HEK293 (cell line): Measurements from ENCODE around the gene ZDHHC14.

Experiments
- CTCF ChIA-PET: fragments of 350-600 bp; formaldehyde crosslinking; extraction: SDS; loops from one replicate; lab custom pipeline; 2021; ENCODE audit warnings: antibody characterized with exemption; lab: Yijun Ruan, JAX
- POLR2A ChIA-PET: fragments of 300-600 bp; formaldehyde crosslinking; extraction: SDS; loops from one replicate; lab custom pipeline; 2020; ENCODE audit warnings: antibody characterized with exemption, inconsistent platforms; lab: Yijun Ruan, JAX
- H3K27ac ChIP-seq: fragments of 200-500 bp; sonication (Bioruptor generic); 2 replicates; pipeline ENCODE4 v1.5.1; 2014; ENCODE audit warnings: low read depth, low read length, control low read depth, inconsistent platforms; ENCODE audit errors: extremely low read depth
- H3K36me3 ChIP-seq, 2 experiments: fragments of 200-500 bp in 1 of 2; sonication (Bioruptor generic) in 1 of 2; 1 replicate in 1 of 2; 2 replicates in 1 of 2; pipeline ENCODE4 v1.5.1; 2014 to 2017; ENCODE audit warnings: inconsistent platforms in 2 of 2, low read length in 2 of 2; ENCODE audit not compliant: control insufficient read depth in 2 of 2, insufficient read depth in 1 of 2
- H3K4me1 ChIP-seq: fragments of 200-500 bp; sonication (Bioruptor generic); 2 replicates; pipeline ENCODE4 v1.5.1; 2014; ENCODE audit warnings: mild to moderate bottlenecking, low read length, inconsistent platforms; ENCODE audit not compliant: control insufficient read depth, insufficient read depth
- H3K4me3 ChIP-seq: 2 replicates; pipeline ENCODE4 v1.5.1; 2011; ENCODE audit warnings: low read depth, mild to moderate bottlenecking, control low read depth, low read length, moderate library complexity
- H3K9me3 ChIP-seq: fragments of 200-500 bp; sonication (Bioruptor generic); 2 replicates; pipeline ENCODE4 v1.5.1; 2014; ENCODE audit warnings: low read depth, low read length, inconsistent platforms; ENCODE audit not compliant: control insufficient read depth, insufficient read depth
- BCL11A ChIP-seq: fragments of 450-650 bp; formaldehyde crosslinking; IDR thresholded peaks from 2 replicates; pipeline ENCODE4 v1.5.1; 2016; ENCODE audit warnings: low read depth, missing biosample characterization, missing genetic modification characterization
- FEZF1 ChIP-seq: fragments of 450-650 bp; formaldehyde crosslinking; IDR thresholded peaks from 2 replicates; pipeline ENCODE4 v1.5.1; 2016; ENCODE audit warnings: missing biosample characterization, missing genetic modification characterization
- PRDM1 ChIP-seq: fragments of 450-650 bp; formaldehyde crosslinking; IDR thresholded peaks from 2 replicates; pipeline ENCODE4; 2016; ENCODE audit warnings: missing biosample characterization, missing genetic modification characterization
- ZBTB17 ChIP-seq: fragments of 450-650 bp; formaldehyde crosslinking; IDR thresholded peaks from 2 replicates; pipeline ENCODE4 v1.5.1; 2016; ENCODE audit warnings: missing biosample characterization, missing genetic modification characterization
- ZBTB8A ChIP-seq: fragments of 450-650 bp; formaldehyde crosslinking; IDR thresholded peaks from 2 replicates; pipeline ENCODE4 v1.5.1; 2016; ENCODE audit warnings: missing biosample characterization, missing genetic modification characterization
- ZEB2 ChIP-seq: fragments of 450-650 bp; formaldehyde crosslinking; IDR thresholded peaks from 2 replicates; pipeline ENCODE4 v1.5.1; 2016; ENCODE audit warnings: missing biosample characterization, missing genetic modification characterization
- ZFP69B ChIP-seq: fragments of 450-650 bp; formaldehyde crosslinking; IDR thresholded peaks from 2 replicates; pipeline ENCODE4 v1.5.1; 2016; ENCODE audit warnings: missing biosample characterization, missing genetic modification characterization
- ZIC2 ChIP-seq: fragments of 450-650 bp; formaldehyde crosslinking; IDR thresholded peaks from 2 replicates; pipeline ENCODE4 v1.5.1; 2016; ENCODE audit warnings: missing biosample characterization, missing genetic modification characterization
- ZNF157 ChIP-seq: fragments of 450-650 bp; formaldehyde crosslinking; IDR thresholded peaks from 2 replicates; pipeline ENCODE4 v1.5.1; 2016; ENCODE audit warnings: missing biosample characterization, missing genetic modification characterization
- ZNF16 ChIP-seq: fragments of 450-650 bp; formaldehyde crosslinking; IDR thresholded peaks from 2 replicates; pipeline ENCODE4 v1.5.1; 2016; ENCODE audit warnings: low read depth, missing biosample characterization, missing genetic modification characterization
- ZNF169 ChIP-seq: fragments of 450-650 bp; formaldehyde crosslinking; IDR thresholded peaks from 2 replicates; pipeline ENCODE4 v1.5.1; 2016; ENCODE audit warnings: missing biosample characterization, missing genetic modification characterization
- ZNF248 ChIP-seq: fragments of 450-650 bp; formaldehyde crosslinking; IDR thresholded peaks from 2 replicates; pipeline ENCODE4 v1.5.1; 2017; ENCODE audit warnings: missing biosample characterization, missing genetic modification characterization
- ZNF292 ChIP-seq: fragments of 450-650 bp; formaldehyde crosslinking; IDR thresholded peaks from 2 replicates; pipeline ENCODE4 v1.5.1; 2016; ENCODE audit warnings: low read depth, missing biosample characterization, missing genetic modification characterization, borderline replicate concordance
- ZNF335 ChIP-seq: fragments of 450-650 bp; formaldehyde crosslinking; conservative IDR thresholded peaks from 2 replicates; pipeline ENCODE4 v1.5.1; 2016; ENCODE audit warnings: missing biosample characterization, missing genetic modification characterization
- ZNF37A ChIP-seq: fragments of 450-650 bp; IDR thresholded peaks from 2 replicates; pipeline ENCODE4 v1.5.1; 2018; ENCODE audit warnings: missing biosample characterization, missing genetic modification characterization
- ZNF423 ChIP-seq: fragments of 450-650 bp; formaldehyde crosslinking; IDR thresholded peaks from 2 replicates; pipeline ENCODE4 v1.5.1; 2016; ENCODE audit warnings: missing biosample characterization, missing genetic modification characterization
- ZNF610 ChIP-seq: fragments of 450-650 bp; formaldehyde crosslinking; IDR thresholded peaks from 2 replicates; pipeline ENCODE4 v1.5.1; 2016; ENCODE audit warnings: missing biosample characterization, missing genetic modification characterization, borderline replicate concordance
- ZNF624 ChIP-seq: fragments of 450-650 bp; formaldehyde crosslinking; IDR thresholded peaks from 2 replicates; pipeline ENCODE4 v1.5.1; 2017; ENCODE audit warnings: missing biosample characterization, missing genetic modification characterization
- ZNF670 ChIP-seq: fragments of 450-650 bp; formaldehyde crosslinking; IDR thresholded peaks from 2 replicates; pipeline ENCODE4 v1.5.1; 2016; ENCODE audit warnings: missing biosample characterization, missing genetic modification characterization, low read depth
- ZNF837 ChIP-seq: fragments of 450-650 bp; formaldehyde crosslinking; IDR thresholded peaks from 2 replicates; pipeline ENCODE4 v1.5.1; 2016; ENCODE audit warnings: missing biosample characterization, missing genetic modification characterization
- TF ChIP-seq, protein P1 (sequence below): fragments of 450-650 bp; formaldehyde crosslinking; IDR thresholded peaks from 2 replicates; pipeline ENCODE4 v1.5.1; 2017; ENCODE audit warnings: missing biosample characterization, missing genetic modification characterization
- TF ChIP-seq, protein P2 (sequence below): fragments of 450-650 bp; formaldehyde crosslinking; optimal IDR thresholded peaks from 2 replicates; pipeline ENCODE3; 2016; ENCODE audit warnings: missing biosample characterization, mild to moderate bottlenecking, missing genetic modification characterization
- TF ChIP-seq, protein P3 (sequence below): fragments of 450-650 bp; formaldehyde crosslinking; IDR thresholded peaks from 2 replicates; pipeline ENCODE4 v1.5.1; 2016; ENCODE audit warnings: missing biosample characterization, missing genetic modification characterization
- TF ChIP-seq, protein P4 (sequence below): fragments of 450-650 bp; formaldehyde crosslinking; IDR thresholded peaks from 2 replicates; pipeline ENCODE4 v1.5.1; 2016; ENCODE audit warnings: missing biosample characterization, missing genetic modification characterization

ZDHHC14 gene

DNA sequence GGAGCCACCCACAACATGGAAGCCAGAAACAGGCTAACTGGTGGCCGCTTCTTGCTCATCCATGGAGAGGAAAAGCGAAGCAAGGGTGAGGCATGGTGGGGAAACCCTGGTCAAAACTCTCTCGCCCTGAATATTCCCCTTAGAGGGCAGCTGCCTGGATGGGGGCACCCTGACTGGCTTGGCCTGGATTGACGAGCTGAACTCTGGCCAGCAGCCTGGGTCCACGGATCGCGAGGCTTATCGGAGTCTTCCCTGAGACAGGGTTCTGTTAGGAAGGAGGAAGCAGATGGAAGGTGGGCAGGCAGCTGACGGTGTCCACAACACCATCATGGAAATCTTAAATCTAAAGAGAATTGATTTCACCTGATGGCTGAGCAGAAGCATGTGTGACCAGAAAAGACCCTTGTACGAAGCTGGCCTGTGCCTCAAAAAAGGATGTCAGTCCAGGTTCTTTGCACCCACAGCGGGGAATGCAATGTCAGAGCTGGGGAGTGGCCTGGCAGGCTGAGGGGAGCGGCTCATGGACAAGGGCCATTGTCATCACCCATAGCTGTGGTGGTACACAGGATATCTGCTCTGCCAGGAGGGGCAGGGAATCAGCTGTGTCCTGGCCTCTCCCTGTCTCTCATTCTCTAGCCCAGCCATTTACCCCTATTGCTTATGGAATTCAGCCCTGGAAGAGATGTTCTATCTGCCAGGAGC lies 332.6 kb downstream of the ZDHHC14 start:
- H3K4me1 ChIP-seq, result no peaks in the 10 kb centered on the region
- no peaks in the 10 kb centered on the region for H3K9me3 ChIP-seq
- ChIA-PET CTCF (interaction anchor here (0.5 to 1.5 kb wide), 6 partner anchors 9 to 196 kb away, joined by 3 to 9 read pairs (median 3); no protein-coding TSS in a partner anchor), POLR2A (no interaction called here)
- H3K27ac ChIP-seq, result no peak overlapping the region
- no peak for TF ChIP-seq ZNF292 (tag by site-specific recombination)
- no peak for TF ChIP-seq ZNF169 (tag by site-specific recombination)
- no peak for TF ChIP-seq ZNF423 (tag by site-specific recombination)
- TF ChIP-seq ZNF248, result no peak
- TF ChIP-seq ZNF157, result no peak
- TF ChIP-seq ZNF610 (tag by site-specific recombination), result no peak
- TF ChIP-seq ZFP69B (tag by site-specific recombination), result no peak
- no peak for TF ChIP-seq ZNF670 (tag by site-specific recombination)
- TF ChIP-seq ZBTB8A (tag by site-specific recombination), result no peak
- no peak for TF ChIP-seq BCL11A (tag by site-specific recombination)
- TF ChIP-seq ZNF624, result no peak
- no peak for TF ChIP-seq ZNF37A
- no peak for TF ChIP-seq ZNF16 (tag by site-specific recombination)
- no peak for TF ChIP-seq ZNF837 (tag by site-specific recombination)
- H3K4me3 ChIP-seq, result no peak overlapping the region
- H3K36me3 ChIP-seq, result no peaks in the 10 kb centered on the region

DNA sequence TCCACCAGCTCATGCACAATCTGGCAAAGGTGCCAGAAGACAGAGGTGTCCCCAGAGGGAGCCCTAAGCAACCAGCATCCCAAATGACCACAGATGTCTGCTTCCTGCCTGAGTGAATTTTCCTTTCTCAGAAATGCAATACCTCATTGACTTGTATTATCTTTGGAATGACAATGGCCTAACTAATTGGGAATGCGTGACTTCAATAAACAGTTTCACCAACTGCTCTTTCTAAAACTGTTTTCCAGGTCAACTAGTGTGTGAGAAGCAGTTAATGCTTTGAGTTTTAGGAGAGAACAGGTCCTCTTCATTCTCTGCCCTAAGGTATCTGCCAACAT lies 333.1 kb downstream of the ZDHHC14 start:
- TF ChIP-seq FEZF1, result peak; percentile 62
- TF ChIP-seq ZIC2 (tag by site-specific recombination), result no peak
- TF ChIP-seq, protein P1, sequence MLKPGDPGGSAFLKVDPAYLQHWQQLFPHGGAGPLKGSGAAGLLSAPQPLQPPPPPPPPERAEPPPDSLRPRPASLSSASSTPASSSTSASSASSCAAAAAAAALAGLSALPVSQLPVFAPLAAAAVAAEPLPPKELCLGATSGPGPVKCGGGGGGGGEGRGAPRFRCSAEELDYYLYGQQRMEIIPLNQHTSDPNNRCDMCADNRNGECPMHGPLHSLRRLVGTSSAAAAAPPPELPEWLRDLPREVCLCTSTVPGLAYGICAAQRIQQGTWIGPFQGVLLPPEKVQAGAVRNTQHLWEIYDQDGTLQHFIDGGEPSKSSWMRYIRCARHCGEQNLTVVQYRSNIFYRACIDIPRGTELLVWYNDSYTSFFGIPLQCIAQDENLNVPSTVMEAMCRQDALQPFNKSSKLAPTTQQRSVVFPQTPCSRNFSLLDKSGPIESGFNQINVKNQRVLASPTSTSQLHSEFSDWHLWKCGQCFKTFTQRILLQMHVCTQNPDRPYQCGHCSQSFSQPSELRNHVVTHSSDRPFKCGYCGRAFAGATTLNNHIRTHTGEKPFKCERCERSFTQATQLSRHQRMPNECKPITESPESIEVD (tag by site-specific recombination), result peak; percentile 48; the same call in 1 of the 2 replicates
- TF ChIP-seq, protein P2, sequence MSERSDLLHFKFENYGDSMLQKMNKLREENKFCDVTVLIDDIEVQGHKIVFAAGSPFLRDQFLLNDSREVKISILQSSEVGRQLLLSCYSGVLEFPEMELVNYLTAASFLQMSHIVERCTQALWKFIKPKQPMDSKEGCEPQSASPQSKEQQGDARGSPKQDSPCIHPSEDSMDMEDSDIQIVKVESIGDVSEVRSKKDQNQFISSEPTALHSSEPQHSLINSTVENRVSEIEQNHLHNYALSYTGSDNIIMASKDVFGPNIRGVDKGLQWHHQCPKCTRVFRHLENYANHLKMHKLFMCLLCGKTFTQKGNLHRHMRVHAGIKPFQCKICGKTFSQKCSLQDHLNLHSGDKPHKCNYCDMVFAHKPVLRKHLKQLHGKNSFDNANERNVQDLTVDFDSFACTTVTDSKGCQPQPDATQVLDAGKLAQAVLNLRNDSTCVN (tag by site-specific recombination), result no peak
- TF ChIP-seq, protein P3, sequence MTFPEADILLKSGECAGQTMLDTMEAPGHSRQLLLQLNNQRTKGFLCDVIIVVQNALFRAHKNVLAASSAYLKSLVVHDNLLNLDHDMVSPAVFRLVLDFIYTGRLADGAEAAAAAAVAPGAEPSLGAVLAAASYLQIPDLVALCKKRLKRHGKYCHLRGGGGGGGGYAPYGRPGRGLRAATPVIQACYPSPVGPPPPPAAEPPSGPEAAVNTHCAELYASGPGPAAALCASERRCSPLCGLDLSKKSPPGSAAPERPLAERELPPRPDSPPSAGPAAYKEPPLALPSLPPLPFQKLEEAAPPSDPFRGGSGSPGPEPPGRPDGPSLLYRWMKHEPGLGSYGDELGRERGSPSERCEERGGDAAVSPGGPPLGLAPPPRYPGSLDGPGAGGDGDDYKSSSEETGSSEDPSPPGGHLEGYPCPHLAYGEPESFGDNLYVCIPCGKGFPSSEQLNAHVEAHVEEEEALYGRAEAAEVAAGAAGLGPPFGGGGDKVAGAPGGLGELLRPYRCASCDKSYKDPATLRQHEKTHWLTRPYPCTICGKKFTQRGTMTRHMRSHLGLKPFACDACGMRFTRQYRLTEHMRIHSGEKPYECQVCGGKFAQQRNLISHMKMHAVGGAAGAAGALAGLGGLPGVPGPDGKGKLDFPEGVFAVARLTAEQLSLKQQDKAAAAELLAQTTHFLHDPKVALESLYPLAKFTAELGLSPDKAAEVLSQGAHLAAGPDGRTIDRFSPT (tag by site-specific recombination), result peak; percentile 27; the same call in 1 of the 2 replicates
- 0 out of 2 replicates have a peak, but pooled peaks have one; percentile 22 for TF ChIP-seq ZBTB17 (tag by site-specific recombination)
- TF ChIP-seq PRDM1 (tag by site-specific recombination), result 0 out of 2 replicates have a peak, but pooled peaks have one; percentile 7
- peak; percentile 47 for TF ChIP-seq ZNF335 (tag by site-specific recombination)
- no peak for TF ChIP-seq ZEB2 (tag by site-specific recombination)
- TF ChIP-seq, protein P4, sequence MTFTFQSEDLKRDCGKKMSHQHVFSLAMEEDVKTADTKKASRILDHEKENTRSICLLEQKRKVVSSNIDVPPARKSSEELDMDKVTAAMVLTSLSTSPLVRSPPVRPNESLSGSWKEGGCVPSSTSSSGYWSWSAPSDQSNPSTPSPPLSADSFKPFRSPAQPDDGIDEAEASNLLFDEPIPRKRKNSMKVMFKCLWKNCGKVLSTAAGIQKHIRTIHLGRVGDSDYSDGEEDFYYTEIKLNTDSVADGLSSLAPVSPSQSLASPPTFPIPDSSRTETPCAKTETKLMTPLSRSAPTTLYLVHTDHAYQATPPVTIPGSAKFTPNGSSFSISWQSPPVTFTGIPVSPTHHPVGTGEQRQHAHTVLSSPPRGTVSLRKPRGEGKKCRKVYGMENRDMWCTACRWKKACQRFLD (tag by site-specific recombination), result no peak
- POLR2A ChIA-PET, result no interaction called here
- CTCF ChIA-PET, result interaction anchor here (0.5 to 1.5 kb wide), 7 partner anchors 13 to 1009 kb away, joined by 3 to 9 read pairs (median 3); no protein-coding TSS in a partner anchor
- Histone ChIP-seq H3K27ac (no peak overlapping the region), H3K36me3 (no peaks in the 10 kb centered on the region), H3K9me3 (no peaks in the 10 kb centered on the region), H3K4me3 (no peak overlapping the region), H3K4me1 (no peaks in the 10 kb centered on the region)
